ENCODE data around the gene PSMC2.

DNA sequence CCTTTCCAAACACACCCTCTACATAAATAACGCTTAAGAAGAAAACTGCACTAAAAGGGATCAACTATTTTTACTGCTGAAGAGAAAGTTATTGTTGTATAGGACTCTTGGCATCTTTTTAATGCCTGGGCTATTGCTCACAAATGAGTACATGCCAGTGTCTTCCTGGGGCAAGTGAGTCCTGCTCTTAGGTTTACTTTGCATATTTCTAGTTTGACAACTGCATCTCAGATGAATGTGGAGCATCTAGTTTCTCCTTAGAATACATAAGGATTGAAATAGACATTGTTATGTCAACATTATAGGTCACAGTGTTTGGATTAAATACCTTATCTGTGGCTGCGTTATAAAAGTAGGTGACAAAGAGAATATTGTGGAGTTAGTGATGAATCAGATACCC lies 44.5 kb downstream of the PSMC2 start:
- no peak for TF ChIP-seq EZH2 (optimal IDR thresholded peaks at IDR 0.05; ENCODE audit: low read depth, low read length)
- TF ChIP-seq, protein P1, sequence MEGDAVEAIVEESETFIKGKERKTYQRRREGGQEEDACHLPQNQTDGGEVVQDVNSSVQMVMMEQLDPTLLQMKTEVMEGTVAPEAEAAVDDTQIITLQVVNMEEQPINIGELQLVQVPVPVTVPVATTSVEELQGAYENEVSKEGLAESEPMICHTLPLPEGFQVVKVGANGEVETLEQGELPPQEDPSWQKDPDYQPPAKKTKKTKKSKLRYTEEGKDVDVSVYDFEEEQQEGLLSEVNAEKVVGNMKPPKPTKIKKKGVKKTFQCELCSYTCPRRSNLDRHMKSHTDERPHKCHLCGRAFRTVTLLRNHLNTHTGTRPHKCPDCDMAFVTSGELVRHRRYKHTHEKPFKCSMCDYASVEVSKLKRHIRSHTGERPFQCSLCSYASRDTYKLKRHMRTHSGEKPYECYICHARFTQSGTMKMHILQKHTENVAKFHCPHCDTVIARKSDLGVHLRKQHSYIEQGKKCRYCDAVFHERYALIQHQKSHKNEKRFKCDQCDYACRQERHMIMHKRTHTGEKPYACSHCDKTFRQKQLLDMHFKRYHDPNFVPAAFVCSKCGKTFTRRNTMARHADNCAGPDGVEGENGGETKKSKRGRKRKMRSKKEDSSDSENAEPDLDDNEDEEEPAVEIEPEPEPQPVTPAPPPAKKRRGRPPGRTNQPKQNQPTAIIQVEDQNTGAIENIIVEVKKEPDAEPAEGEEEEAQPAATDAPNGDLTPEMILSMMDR (IDR thresholded peaks at IDR 0.05; ENCODE audit: low read length) = no peak

All from MM.1S (cell line).